ENCODE measurements around the gene TPRG1L.

Gene TPRG1L

GRCh38 chr1:3644273-3644672, 19.5 kb downstream of the TPRG1L start:
- Histone ChIP-seq H3K9ac (no peak overlapping the region), H3K79me2 (ENCODE audit: insufficient read depth, low read depth) (no peaks in the 10 kb centered on the region), H3K27me3 (ENCODE audit: insufficient read depth, low read depth) (no peaks in the 10 kb centered on the region; the same call in none of the 2 replicates), H3K27ac (no peak overlapping the region), H3K4me2 (no peak overlapping the region), H2AFZ (ENCODE audit: low read depth) (no peak overlapping the region), H4K20me1 (ENCODE audit: insufficient read depth) (no peaks in the 10 kb centered on the region), H3K4me1 (ENCODE audit: low read depth, poor library complexity, severe bottlenecking) (peaks cover 10% of the 10 kb centered on the region), H3K4me3 (IDR thresholded peaks at IDR 0.05; ENCODE audit: insufficient read depth, low read depth, low read length) (no peak overlapping the region), H3K36me3 (ENCODE audit: insufficient read depth) (no peaks in the 10 kb centered on the region)
- no peak for TF ChIP-seq CTCF (conservative IDR thresholded peaks at IDR 0.05; ENCODE audit: low read depth, low read length)

GRCh38 chr1:3645247-3645646, 20.4 kb downstream of the TPRG1L start:
- no peaks in the 10 kb centered on the region for H4K20me1 ChIP-seq (ENCODE audit: insufficient read depth)
- H2AFZ ChIP-seq (ENCODE audit: low read depth): no peak overlapping the region
- H3K27me3 ChIP-seq (ENCODE audit: insufficient read depth, low read depth): no peaks in the 10 kb centered on the region; the same call in none of the 2 replicates
- no peak overlapping the region for H3K4me2 ChIP-seq
- H3K9ac ChIP-seq: no peak overlapping the region
- peaks cover 10% of the 10 kb centered on the region for H3K4me1 ChIP-seq (ENCODE audit: low read depth, poor library complexity, severe bottlenecking)
- no peaks in the 10 kb centered on the region for H3K36me3 ChIP-seq (ENCODE audit: insufficient read depth)
- TF ChIP-seq CTCF (conservative IDR thresholded peaks at IDR 0.05; ENCODE audit: low read depth, low read length): no peak
- H3K4me3 ChIP-seq (IDR thresholded peaks at IDR 0.05; ENCODE audit: insufficient read depth, low read depth, low read length): no peak overlapping the region
- no peak overlapping the region for H3K27ac ChIP-seq
- H3K79me2 ChIP-seq (ENCODE audit: insufficient read depth, low read depth): no peaks in the 10 kb centered on the region

GRCh38 chr1:3645666-3646355, 21.0 kb downstream of the TPRG1L start:
- H3K79me2 ChIP-seq (ENCODE audit: insufficient read depth, low read depth): no peaks in the 10 kb centered on the region
- no peak overlapping the region for H3K9ac ChIP-seq
- no peak overlapping the region for H3K4me2 ChIP-seq
- no peak for TF ChIP-seq CTCF (conservative IDR thresholded peaks at IDR 0.05; ENCODE audit: low read depth, low read length)
- peaks cover 10% of the 10 kb centered on the region for H3K4me1 ChIP-seq (ENCODE audit: low read depth, poor library complexity, severe bottlenecking)
- no peaks in the 10 kb centered on the region for H3K36me3 ChIP-seq (ENCODE audit: insufficient read depth)
- no peak overlapping the region for H3K4me3 ChIP-seq (IDR thresholded peaks at IDR 0.05; ENCODE audit: insufficient read depth, low read depth, low read length)
- H3K27ac ChIP-seq: no peak overlapping the region
- H4K20me1 ChIP-seq (ENCODE audit: insufficient read depth): no peaks in the 10 kb centered on the region
- H2AFZ ChIP-seq (ENCODE audit: low read depth): no peak overlapping the region
- peaks cover 5% of the 10 kb centered on the region for H3K27me3 ChIP-seq (ENCODE audit: insufficient read depth, low read depth)

- no peaks in the 10 kb centered on the region for H3K36me3 ChIP-seq (ENCODE audit: insufficient read depth)
- H3K4me3 ChIP-seq (IDR thresholded peaks at IDR 0.05; ENCODE audit: insufficient read depth, low read depth, low read length): no peak overlapping the region
- H4K20me1 ChIP-seq (ENCODE audit: insufficient read depth): no peaks in the 10 kb centered on the region
- peaks cover 10% of the 10 kb centered on the region for H3K4me1 ChIP-seq (ENCODE audit: low read depth, poor library complexity, severe bottlenecking)
- H3K79me2 ChIP-seq (ENCODE audit: insufficient read depth, low read depth): no peaks in the 10 kb centered on the region
- TF ChIP-seq CTCF (conservative IDR thresholded peaks at IDR 0.05; ENCODE audit: low read depth, low read length): no peak
- peaks cover 12% of the 10 kb centered on the region for H3K27me3 ChIP-seq (ENCODE audit: insufficient read depth, low read depth)
- H3K9ac ChIP-seq: no peak overlapping the region
- H2AFZ ChIP-seq (ENCODE audit: low read depth): no peak overlapping the region
- no peak overlapping the region for H3K27ac ChIP-seq
- H3K4me2 ChIP-seq: no peak overlapping the region
These were observed 21.8 kb downstream of the TPRG1L start for GRCh38 chr1:3646596-3646995.
